Measurements from ENCODE around the gene PAK5. TPM values are rescaled to one million over a fixed set of nuclear protein-coding genes. Genes with fewer than 3 reads are reported as not detected.

PAK5 gene
- total and polyA plus RNA-seq, 2 of the 13 experiments (the other 11 are each of a cell fraction or from before 2014, with no cell fraction given): not detected

DNA sequence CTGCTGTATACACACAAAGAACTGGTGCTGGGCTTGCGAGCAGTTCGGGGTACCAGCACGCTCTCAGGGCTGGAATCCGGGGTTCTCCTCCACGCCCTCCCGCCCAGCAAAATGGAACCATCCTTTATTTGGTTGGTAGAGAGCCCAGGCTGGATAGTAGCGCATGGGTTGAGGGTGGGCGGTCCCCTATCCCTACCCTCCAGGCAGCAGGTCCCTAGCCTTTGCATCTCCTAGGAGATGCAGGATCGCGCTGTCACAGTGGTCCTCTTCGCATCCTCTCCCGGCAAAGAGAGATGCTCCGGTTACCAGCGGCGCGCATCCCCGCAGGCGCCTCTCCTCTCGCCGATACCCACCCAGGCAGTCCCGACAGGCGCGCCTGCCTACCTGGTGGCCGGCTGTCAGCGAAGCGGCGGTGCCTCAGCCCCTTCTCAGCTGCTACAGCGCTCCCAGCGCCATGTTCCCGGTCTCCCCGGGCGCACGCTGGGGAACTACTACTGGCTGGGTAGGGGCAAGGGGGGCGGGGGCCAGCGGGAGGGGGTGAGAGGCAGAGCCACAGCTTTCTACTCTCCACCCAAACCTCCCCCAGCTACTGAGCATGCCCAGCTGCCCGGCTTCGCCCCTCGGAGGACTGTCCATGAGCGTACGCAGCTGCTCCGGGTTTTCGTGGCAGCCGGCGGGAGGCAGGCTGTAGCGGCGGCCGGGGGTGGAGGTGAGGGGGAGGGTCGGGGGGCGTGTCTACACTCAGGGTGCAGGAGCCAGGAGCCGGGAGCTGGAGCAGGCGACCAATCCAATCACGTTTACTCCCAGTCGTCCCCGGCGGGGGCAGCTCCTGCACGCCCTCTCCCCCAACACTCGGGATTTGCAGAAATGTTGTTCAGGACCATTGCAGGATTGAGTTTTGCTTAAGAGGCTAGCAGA, at the start of gene PAK5 (continued):
- TF ChIP-seq ONECUT2 (CRISPR knock-in tag; IDR thresholded peaks at IDR 0.05) (no peak), MIXL1 (CRISPR knock-in tag; IDR thresholded peaks at IDR 0.05) (no peak)
- TF ChIP-seq, protein P1, sequence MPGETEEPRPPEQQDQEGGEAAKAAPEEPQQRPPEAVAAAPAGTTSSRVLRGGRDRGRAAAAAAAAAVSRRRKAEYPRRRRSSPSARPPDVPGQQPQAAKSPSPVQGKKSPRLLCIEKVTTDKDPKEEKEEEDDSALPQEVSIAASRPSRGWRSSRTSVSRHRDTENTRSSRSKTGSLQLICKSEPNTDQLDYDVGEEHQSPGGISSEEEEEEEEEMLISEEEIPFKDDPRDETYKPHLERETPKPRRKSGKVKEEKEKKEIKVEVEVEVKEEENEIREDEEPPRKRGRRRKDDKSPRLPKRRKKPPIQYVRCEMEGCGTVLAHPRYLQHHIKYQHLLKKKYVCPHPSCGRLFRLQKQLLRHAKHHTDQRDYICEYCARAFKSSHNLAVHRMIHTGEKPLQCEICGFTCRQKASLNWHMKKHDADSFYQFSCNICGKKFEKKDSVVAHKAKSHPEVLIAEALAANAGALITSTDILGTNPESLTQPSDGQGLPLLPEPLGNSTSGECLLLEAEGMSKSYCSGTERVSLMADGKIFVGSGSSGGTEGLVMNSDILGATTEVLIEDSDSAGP (CRISPR knock-in tag; IDR thresholded peaks at IDR 0.05; ENCODE audit: borderline replicate concordance): no peak
- TF ChIP-seq, protein P2, sequence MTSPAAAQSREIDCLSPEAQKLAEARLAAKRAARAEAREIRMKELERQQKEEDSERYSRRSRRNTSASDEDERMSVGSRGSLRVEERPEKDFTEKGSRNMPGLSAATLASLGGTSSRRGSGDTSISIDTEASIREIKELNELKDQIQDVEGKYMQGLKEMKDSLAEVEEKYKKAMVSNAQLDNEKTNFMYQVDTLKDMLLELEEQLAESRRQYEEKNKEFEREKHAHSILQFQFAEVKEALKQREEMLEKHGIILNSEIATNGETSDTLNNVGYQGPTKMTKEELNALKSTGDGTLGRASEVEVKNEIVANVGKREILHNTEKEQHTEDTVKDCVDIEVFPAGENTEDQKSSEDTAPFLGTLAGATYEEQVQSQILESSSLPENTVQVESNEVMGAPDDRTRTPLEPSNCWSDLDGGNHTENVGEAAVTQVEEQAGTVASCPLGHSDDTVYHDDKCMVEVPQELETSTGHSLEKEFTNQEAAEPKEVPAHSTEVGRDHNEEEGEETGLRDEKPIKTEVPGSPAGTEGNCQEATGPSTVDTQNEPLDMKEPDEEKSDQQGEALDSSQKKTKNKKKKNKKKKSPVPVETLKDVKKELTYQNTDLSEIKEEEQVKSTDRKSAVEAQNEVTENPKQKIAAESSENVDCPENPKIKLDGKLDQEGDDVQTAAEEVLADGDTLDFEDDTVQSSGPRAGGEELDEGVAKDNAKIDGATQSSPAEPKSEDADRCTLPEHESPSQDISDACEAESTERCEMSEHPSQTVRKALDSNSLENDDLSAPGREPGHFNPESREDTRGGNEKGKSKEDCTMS (CRISPR knock-in tag; conservative IDR thresholded peaks at IDR 0.05): no peak

DNA sequence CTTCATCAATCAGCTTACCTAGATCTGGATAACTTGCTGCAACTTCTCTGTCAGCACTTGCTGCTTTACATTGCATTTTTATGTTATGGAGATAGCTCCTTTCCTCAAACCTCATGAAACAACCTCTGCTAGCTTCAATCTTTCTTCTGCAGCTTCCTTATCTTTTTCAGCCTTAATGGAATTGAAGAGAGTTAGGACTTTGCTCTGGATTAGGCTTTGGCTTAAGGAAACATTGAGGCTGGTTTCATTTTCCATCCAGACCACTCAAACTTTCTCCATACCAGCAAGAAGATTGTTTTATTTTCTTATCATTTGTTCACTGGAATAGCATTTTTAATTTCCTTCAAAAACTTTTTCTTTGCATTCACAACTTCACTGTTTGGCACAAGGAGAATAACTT, 48.8 kb upstream of the PAK5 start:
- FAIRE-seq: no peak
- H3K4me1 ChIP-seq (ENCODE audit: insufficient read depth, low read length): no peaks in the 10 kb centered on the region
- TF ChIP-seq ZNF501 (CRISPR knock-in tag; IDR thresholded peaks at IDR 0.05) (no peak), TEAD3 (CRISPR knock-in tag; optimal IDR thresholded peaks at IDR 0.05; ENCODE audit: borderline replicate concordance) (no peak), REPIN1 (CRISPR knock-in tag; IDR thresholded peaks at IDR 0.05; ENCODE audit: borderline replicate concordance, low read depth) (no peak)
- TF ChIP-seq, protein P3, sequence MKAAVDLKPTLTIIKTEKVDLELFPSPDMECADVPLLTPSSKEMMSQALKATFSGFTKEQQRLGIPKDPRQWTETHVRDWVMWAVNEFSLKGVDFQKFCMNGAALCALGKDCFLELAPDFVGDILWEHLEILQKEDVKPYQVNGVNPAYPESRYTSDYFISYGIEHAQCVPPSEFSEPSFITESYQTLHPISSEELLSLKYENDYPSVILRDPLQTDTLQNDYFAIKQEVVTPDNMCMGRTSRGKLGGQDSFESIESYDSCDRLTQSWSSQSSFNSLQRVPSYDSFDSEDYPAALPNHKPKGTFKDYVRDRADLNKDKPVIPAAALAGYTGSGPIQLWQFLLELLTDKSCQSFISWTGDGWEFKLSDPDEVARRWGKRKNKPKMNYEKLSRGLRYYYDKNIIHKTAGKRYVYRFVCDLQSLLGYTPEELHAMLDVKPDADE (CRISPR knock-in tag; IDR thresholded peaks at IDR 0.05): no peak
- TF ChIP-seq, protein P4, sequence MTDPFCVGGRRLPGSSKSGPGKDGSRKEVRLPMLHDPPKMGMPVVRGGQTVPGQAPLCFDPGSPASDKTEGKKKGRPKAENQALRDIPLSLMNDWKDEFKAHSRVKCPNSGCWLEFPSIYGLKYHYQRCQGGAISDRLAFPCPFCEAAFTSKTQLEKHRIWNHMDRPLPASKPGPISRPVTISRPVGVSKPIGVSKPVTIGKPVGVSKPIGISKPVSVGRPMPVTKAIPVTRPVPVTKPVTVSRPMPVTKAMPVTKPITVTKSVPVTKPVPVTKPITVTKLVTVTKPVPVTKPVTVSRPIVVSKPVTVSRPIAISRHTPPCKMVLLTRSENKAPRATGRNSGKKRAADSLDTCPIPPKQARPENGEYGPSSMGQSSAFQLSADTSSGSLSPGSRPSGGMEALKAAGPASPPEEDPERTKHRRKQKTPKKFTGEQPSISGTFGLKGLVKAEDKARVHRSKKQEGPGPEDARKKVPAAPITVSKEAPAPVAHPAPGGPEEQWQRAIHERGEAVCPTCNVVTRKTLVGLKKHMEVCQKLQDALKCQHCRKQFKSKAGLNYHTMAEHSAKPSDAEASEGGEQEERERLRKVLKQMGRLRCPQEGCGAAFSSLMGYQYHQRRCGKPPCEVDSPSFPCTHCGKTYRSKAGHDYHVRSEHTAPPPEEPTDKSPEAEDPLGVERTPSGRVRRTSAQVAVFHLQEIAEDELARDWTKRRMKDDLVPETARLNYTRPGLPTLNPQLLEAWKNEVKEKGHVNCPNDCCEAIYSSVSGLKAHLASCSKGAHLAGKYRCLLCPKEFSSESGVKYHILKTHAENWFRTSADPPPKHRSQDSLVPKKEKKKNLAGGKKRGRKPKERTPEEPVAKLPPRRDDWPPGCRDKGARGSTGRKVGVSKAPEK (CRISPR knock-in tag; IDR thresholded peaks at IDR 0.05; ENCODE audit: borderline replicate concordance): no peak
- TF ChIP-seq, protein P5, sequence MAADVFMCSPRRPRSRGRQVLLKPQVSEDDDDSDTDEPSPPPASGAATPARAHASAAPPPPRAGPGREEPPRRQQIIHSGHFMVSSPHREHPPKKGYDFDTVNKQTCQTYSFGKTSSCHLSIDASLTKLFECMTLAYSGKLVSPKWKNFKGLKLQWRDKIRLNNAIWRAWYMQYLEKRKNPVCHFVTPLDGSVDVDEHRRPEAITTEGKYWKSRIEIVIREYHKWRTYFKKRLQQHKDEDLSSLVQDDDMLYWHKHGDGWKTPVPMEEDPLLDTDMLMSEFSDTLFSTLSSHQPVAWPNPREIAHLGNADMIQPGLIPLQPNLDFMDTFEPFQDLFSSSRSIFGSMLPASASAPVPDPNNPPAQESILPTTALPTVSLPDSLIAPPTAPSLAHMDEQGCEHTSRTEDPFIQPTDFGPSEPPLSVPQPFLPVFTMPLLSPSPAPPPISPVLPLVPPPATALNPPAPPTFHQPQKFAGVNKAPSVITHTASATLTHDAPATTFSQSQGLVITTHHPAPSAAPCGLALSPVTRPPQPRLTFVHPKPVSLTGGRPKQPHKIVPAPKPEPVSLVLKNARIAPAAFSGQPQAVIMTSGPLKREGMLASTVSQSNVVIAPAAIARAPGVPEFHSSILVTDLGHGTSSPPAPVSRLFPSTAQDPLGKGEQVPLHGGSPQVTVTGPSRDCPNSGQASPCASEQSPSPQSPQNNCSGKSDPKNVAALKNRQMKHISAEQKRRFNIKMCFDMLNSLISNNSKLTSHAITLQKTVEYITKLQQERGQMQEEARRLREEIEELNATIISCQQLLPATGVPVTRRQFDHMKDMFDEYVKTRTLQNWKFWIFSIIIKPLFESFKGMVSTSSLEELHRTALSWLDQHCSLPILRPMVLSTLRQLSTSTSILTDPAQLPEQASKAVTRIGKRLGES (CRISPR knock-in tag; IDR thresholded peaks at IDR 0.05; ENCODE audit: borderline replicate concordance): no peak

More for the DNA sequence above, 48.8 kb upstream of the PAK5 start:
- H3K27ac ChIP-seq (ENCODE audit: extremely low read length, insufficient read depth, low read length): no peak overlapping the region
- H3K27me3 ChIP-seq (ENCODE audit: control insufficient read depth in 1 of 2, insufficient read depth in 2 of 2, low read length in 2 of 2): no peaks in the 10 kb centered on the region
- no peaks in the 10 kb centered on the region for H3K9me3 ChIP-seq (ENCODE audit: low read length)
- BruUV-seq (replicated peaks): no TSS peak
- POLR2A ChIA-PET: no interaction called here
- no peaks in the 10 kb centered on the region for H3K79me2 ChIP-seq (ENCODE audit: insufficient read depth, low read length)
- intact Hi-C loops (cut with micrococcal nuclease; ENCODE audit: unreplicated experiment): loop anchor here (10.0 kb wide), 1 partner anchor 53 kb away; the partner anchor contains the start of gene PAK5
- CTCF ChIA-PET (ENCODE audit: low intra/inter-chr PET ratio, low total read pairs): no interaction called here
- DNase-seq (ENCODE audit: low spot score) (no peak), ATAC-seq (no peak)
- no peak overlapping the region for H3K9ac ChIP-seq (ENCODE audit: insufficient read depth, low read depth, low read length)
- H4K20me1 ChIP-seq (ENCODE audit: insufficient read depth, low read length): no peaks in the 10 kb centered on the region
- H2AFZ ChIP-seq (ENCODE audit: low read length): no peak overlapping the region
- in situ Hi-C loops (cut with HindIII; ENCODE audit: extremely low pct_ligation_motif_present, low pct_unique_long_range_greater_than_20kb): no loop called here
- no peak overlapping the region for H3K4me3 ChIP-seq (replicated peaks in 1 of 3; ENCODE audit: insufficient read depth in 1 of 3, low read depth in 2 of 3, low read length in 3 of 3)
- H3K4me2 ChIP-seq (ENCODE audit: low read depth, low read length): no peak overlapping the region
- no peaks in the 10 kb centered on the region for H3K36me3 ChIP-seq (replicated peaks in 1 of 2; ENCODE audit: control insufficient read depth in 1 of 2, insufficient read depth in 2 of 2, low read length in 2 of 2)
